Frontal cortex (tissue), 1 donor: ENCODE measurements around the gene VSIG10. TPM values are rescaled to one million over a fixed set of nuclear protein-coding genes. Genes with fewer than 3 reads are reported as not detected.

Source experiments
- small RNA-seq: library from RNA; depleted of rRNA; stranded (forward); fragments of <200 nt; gene quantifications from one replicate; pipeline ENCODE3, GENCODE V24; 2014
- total RNA-seq: library from RNA; depleted of rRNA; stranded (reverse); fragments of >200 nt; gene quantifications from one replicate; pipeline ENCODE4 v1.2.3, GENCODE V29; 2014

VSIG10 gene
- total RNA-seq, 1 donor from 2014 or later: 14.7 TPM

Small RNAs within 50 kb of the gene (small RNA-seq; reads per million reads assigned to genes)
- not detected for gene AC131159.1

Other genes starting within 250 kb of the VSIG10 start
- 0.82 TPM for gene KSR2, start 135.0 kb downstream of the VSIG10 start, total RNA-seq
- gene RFC5, start 87.3 kb downstream of the VSIG10 start, total RNA-seq: 20.8 TPM
- 532 TPM for gene WSB2, start 42.8 kb downstream of the VSIG10 start, total RNA-seq
- 275 TPM for gene PEBP1, start 32.1 kb upstream of the VSIG10 start, total RNA-seq